HG03196 (cell line): Measurements from ENCODE around the gene SLC9C2.
"Not testable (repeated sequence)": the region's sequence is repeated elsewhere in the genome, so short reads cannot be mapped to it uniquely, and the experiment has no call there.

Experiments
- ATAC-seq: cut with Tn5 transposase; IDR thresholded peaks from one replicate; pipeline ENCODE4 v1.9.1; 2021; ENCODE audit not compliant: unreplicated experiment

The SLC9C2 gene

GRCh38 chr1:173489929-173490328 lies 112.9 kb downstream of the SLC9C2 start:
- no peak for ATAC-seq

- no peak for ATAC-seq
These were observed 113.7 kb downstream of the SLC9C2 start for GRCh38 chr1:173489149-173489600.

GRCh38 chr1:173488001-173488400 lies 114.9 kb downstream of the SLC9C2 start:
- no peak for ATAC-seq

GRCh38 chr1:173485401-173485800 lies 117.5 kb downstream of the SLC9C2 start:
- ATAC-seq = no peak

- no peak for ATAC-seq
These were observed 118.6 kb downstream of the SLC9C2 start for GRCh38 chr1:173484276-173484675.

GRCh38 chr1:173482683-173483082 lies 120.2 kb downstream of the SLC9C2 start:
- ATAC-seq = no peak

GRCh38 chr1:173481195-173481772 lies 121.6 kb downstream of the SLC9C2 start:
- no peak for ATAC-seq

GRCh38 chr1:173479649-173480048 lies 123.2 kb downstream of the SLC9C2 start:
- no peak for ATAC-seq

- ATAC-seq = no peak
These were observed 124.7 kb downstream of the SLC9C2 start for GRCh38 chr1:173478094-173478674.

- peak; percentile 65 for ATAC-seq
These were observed 125.4 kb downstream of the SLC9C2 start, which contains the start of gene PRDX6 for GRCh38 chr1:173477286-173478093. Gene PRDX6, plus strand, starts transcription at chr1:173477335. Its CDS starts 63 bp downstream, at chr1:173477398.

GRCh38 chr1:173476665-173477285 lies 126.1 kb downstream of the SLC9C2 start:
- ATAC-seq = peak; percentile 97

GRCh38 chr1:173476197-173476664 lies 126.6 kb downstream of the SLC9C2 start:
- no peak for ATAC-seq

- ATAC-seq = no peak
These were observed 127.2 kb downstream of the SLC9C2 start for GRCh38 chr1:173475564-173476196.

- ATAC-seq = not testable (repeated sequence)
These were observed 128.0 kb downstream of the SLC9C2 start for GRCh38 chr1:173474780-173475421.

GRCh38 chr1:173474097-173474779 lies 128.6 kb downstream of the SLC9C2 start:
- ATAC-seq = no peak

- ATAC-seq = no peak
These were observed 129.3 kb downstream of the SLC9C2 start for GRCh38 chr1:173473599-173474011.

- ATAC-seq = no peak
These were observed 132.3 kb downstream of the SLC9C2 start for GRCh38 chr1:173470608-173471007.

GRCh38 chr1:173469656-173470055 lies 133.2 kb downstream of the SLC9C2 start:
- ATAC-seq = no peak

GRCh38 chr1:173467426-173467825 lies 135.4 kb downstream of the SLC9C2 start:
- ATAC-seq = no peak

- ATAC-seq = not testable (repeated sequence)
These were observed 138.7 kb downstream of the SLC9C2 start for GRCh38 chr1:173464185-173464584.
